Lower leg skin (tissue), 3 donors: ENCODE measurements around the gene ACTRT2.

Source experiments
- CTCF ChIP-seq, 3 donors: fragments of 450-650 bp; IDR thresholded peaks; one replicate each; pipeline ENCODE4 v1.5.1; 2016; ENCODE audit warnings: antibody characterized with exemption in 3 of 3, mild to moderate bottlenecking in 3 of 3, moderate library complexity in 2 of 3
- POLR2A ChIP-seq, 2 donors: fragments of 450-650 bp; IDR thresholded peaks; one replicate each; pipeline ENCODE4 v1.6.1; 2016 to 2017; ENCODE audit warnings: antibody characterized with exemption in 2 of 2, mild to moderate bottlenecking in 1 of 2, moderate library complexity in 1 of 2

GRCh38 chr1:2975466-2976179 lies 45.6 kb upstream of the ACTRT2 start:
- TF ChIP-seq CTCF (IDR thresholded peaks at IDR 0.05) (no peak), POLR2A (IDR thresholded peaks at IDR 0.05) (no peak)
